Liver (tissue), 9 donors: ENCODE results near the gene STAMBPL1. TPM values are rescaled to one million over a fixed set of nuclear protein-coding genes. Genes with fewer than 3 reads are reported as not detected.

ENCODE experiments used
- DNase-seq: peaks from one replicate; pipeline ENCODE4 v3.0.0-alpha.2; 2017; ENCODE audit warnings: low spot score
- H3K27ac ChIP-seq, 2 donors: one replicate each; pipeline ENCODE4 v1.7.0; 2013; ENCODE audit warnings: inconsistent platforms in 2 of 2, low read length in 2 of 2, control low read depth in 1 of 2, low read depth in 1 of 2, mild to moderate bottlenecking in 1 of 2
- H3K27me3 ChIP-seq, 4 donors: one replicate each; pipeline versions ENCODE4 v1.6.1 to v1.7.0; 2013; ENCODE audit warnings: low read length in 3 of 4, inconsistent platforms in 1 of 4, mild to moderate bottlenecking in 1 of 4, moderate library complexity in 1 of 4; ENCODE audit not compliant: control insufficient read depth in 4 of 4, insufficient read depth in 4 of 4
- H3K36me3 ChIP-seq, 4 donors: one replicate each; pipeline versions ENCODE4 v1.6.1 to v1.7.0; 2013; ENCODE audit warnings: low read length in 3 of 4, mild to moderate bottlenecking in 3 of 4, low read depth in 1 of 4, moderate library complexity in 1 of 4; ENCODE audit not compliant: control insufficient read depth in 4 of 4, insufficient read depth in 3 of 4
- H3K4me1 ChIP-seq, 4 donors: one replicate each; pipeline versions ENCODE4 v1.6.1 to v1.7.0; 2013; ENCODE audit warnings: low read length in 3 of 4, mild to moderate bottlenecking in 3 of 4, moderate library complexity in 1 of 4; ENCODE audit not compliant: control insufficient read depth in 4 of 4, insufficient read depth in 4 of 4
- H3K4me3 ChIP-seq, 3 donors: one replicate each; pipeline versions ENCODE4 v1.6.1 to v1.7.0; 2013; ENCODE audit warnings: low read length in 3 of 3, control low read depth in 1 of 3, low read depth in 1 of 3, mild to moderate bottlenecking in 1 of 3
- H3K9ac ChIP-seq, 2 donors: one replicate each; pipeline ENCODE4 v1.7.0; 2013; ENCODE audit warnings: low read length in 2 of 2, mild to moderate bottlenecking in 2 of 2, moderate library complexity in 2 of 2, control low read depth in 1 of 2, low read depth in 1 of 2
- H3K9me3 ChIP-seq, 4 donors: one replicate each; pipeline versions ENCODE4 v1.6.1 to v1.7.0; 2013; ENCODE audit warnings: low read length in 3 of 4; ENCODE audit not compliant: control insufficient read depth in 4 of 4
- EGR1 ChIP-seq, 2 donors: IDR thresholded peaks; 2 replicates each; pipeline ENCODE4 v1.6.1; 2016 to 2018; ENCODE audit warnings: antibody characterized with exemption in 2 of 2, low read depth in 2 of 2
- FOXA1 ChIP-seq: IDR thresholded peaks from 2 replicates; pipeline ENCODE4 v1.6.1; 2016; ENCODE audit warnings: antibody characterized with exemption
- FOXA2 ChIP-seq: IDR thresholded peaks from 2 replicates; pipeline ENCODE4 v1.6.1; 2016; ENCODE audit warnings: antibody characterized with exemption
- GABPA ChIP-seq, 2 donors: IDR thresholded peaks in 1 of 2; conservative IDR thresholded peaks in 1 of 2; 2 replicates each; pipeline ENCODE4 v1.6.1; 2016; ENCODE audit warnings: antibody characterized with exemption in 2 of 2, mild to moderate bottlenecking in 1 of 2, moderate library complexity in 1 of 2
- HNF4A ChIP-seq, 2 donors: conservative IDR thresholded peaks; 2 replicates each; pipeline ENCODE4 v1.6.1; 2016; ENCODE audit warnings: antibody characterized with exemption in 2 of 2, mild to moderate bottlenecking in 2 of 2
- HNF4G ChIP-seq: IDR thresholded peaks from 2 replicates; pipeline ENCODE4 v1.6.1; 2016; ENCODE audit warnings: antibody characterized with exemption
- JUND ChIP-seq, 2 donors: IDR thresholded peaks; 2 replicates each; pipeline ENCODE4 v1.6.1; 2016; ENCODE audit warnings: antibody characterized with exemption in 2 of 2
- MAX ChIP-seq: IDR thresholded peaks from 2 replicates; pipeline ENCODE4 v1.6.1; 2016; ENCODE audit warnings: antibody characterized with exemption
- NR2F2 ChIP-seq: IDR thresholded peaks from 2 replicates; pipeline ENCODE4 v1.6.1; 2016; ENCODE audit warnings: antibody characterized with exemption
- RAD21 ChIP-seq, 2 donors: IDR thresholded peaks; 2 replicates each; pipeline ENCODE4 v1.6.1; 2016; ENCODE audit warnings: antibody characterized with exemption in 2 of 2, mild to moderate bottlenecking in 2 of 2
- REST ChIP-seq: IDR thresholded peaks from 2 replicates; pipeline ENCODE4 v1.6.1; 2016; ENCODE audit warnings: antibody characterized with exemption, mild to moderate bottlenecking
- SP1 ChIP-seq: IDR thresholded peaks from 2 replicates; pipeline ENCODE4 v1.6.1; 2018; ENCODE audit warnings: antibody characterized with exemption, mild to moderate bottlenecking
- TAF1 ChIP-seq: conservative IDR thresholded peaks from 2 replicates; pipeline ENCODE4 v1.6.1; 2016; ENCODE audit warnings: antibody characterized with exemption, mild to moderate bottlenecking
- YY1 ChIP-seq: IDR thresholded peaks from 2 replicates; pipeline ENCODE4 v1.6.1; 2016; ENCODE audit warnings: antibody characterized with exemption, mild to moderate bottlenecking
- WGBS: extraction: QIAGEN DNeasy Blood & Tissue Kit; methylation state at CpG from one replicate; pipeline ENCODE4 v1.1.7; 2013; 5-methylcytosine and 5-hydroxymethylcytosine counted together
- polyA plus RNA-seq, 2 donors: library from polyadenylated mRNA; stranded (reverse) in 1 of 2; unstranded in 1 of 2; fragments of 200-250 nt in 1 of 2; fragments of >200 nt in 1 of 2; fragmentation: Nextera tagmentation in 1 of 2; extraction: Ambion mirVana in 1 of 2; gene quantifications; one replicate each; pipeline versions ENCODE4 v1.2.1 to v1.2.3, GENCODE V29; 2013 to 2015
- total RNA-seq, 2 donors: library from RNA; depleted of rRNA; stranded (reverse); fragments of >200 nt; gene quantifications; one replicate each; pipeline ENCODE4 v1.2.3, GENCODE V29; 2014
- TF ChIP-seq, protein P1 (sequence below): IDR thresholded peaks from 2 replicates; pipeline ENCODE4 v1.6.1; 2016; ENCODE audit warnings: antibody characterized with exemption
- TF ChIP-seq, protein P2 (sequence below): fragments of 150-350 bp; IDR thresholded peaks from 2 replicates; pipeline ENCODE4 v1.5.1; 2017; ENCODE audit warnings: improper control_type of control experiment, low read depth, low read length; ENCODE audit not compliant: missing input control
- donor health status: healthy.
- donor health status: healthy.
- donor health status: healthy.
- donor health status: healthy.
- donor health status: healthy.

STAMBPL1 gene
- total and polyA plus RNA-seq, 4 donors, result 1.3 to 8.0 (median 3.7) TPM

DNA sequence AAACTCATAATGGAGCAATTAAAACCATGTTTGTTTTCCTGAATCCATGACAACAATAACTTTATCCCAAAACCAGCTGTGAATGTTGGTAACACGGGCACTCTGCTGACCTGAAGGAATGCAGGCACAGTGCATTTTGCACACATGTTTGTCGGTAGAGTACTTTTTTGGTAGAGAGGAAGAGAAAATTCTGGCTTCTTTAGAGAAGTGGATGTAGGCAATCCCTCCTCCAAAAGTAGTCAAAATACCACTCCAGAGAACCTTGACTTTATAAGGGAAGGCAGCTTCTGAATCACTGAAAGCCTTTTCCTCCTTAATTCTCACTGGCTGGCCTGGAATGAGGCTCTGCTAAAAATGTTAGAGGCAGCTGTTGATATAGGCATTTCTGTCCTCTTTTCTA, 88.3 kb downstream of the STAMBPL1 start:
- WGBS, result 83% methylated on average over 2 of the region's 2 CpGs
- Histone ChIP-seq H3K4me3 (no peak overlapping the region), H3K9me3 (no peaks in the 10 kb centered on the region), H3K27me3 (no peaks in the 10 kb centered on the region), H3K36me3 (no peaks in the 10 kb centered on the region), H3K27ac (no peak overlapping the region), H3K4me1 (peaks cover 0 to 10% (median 6%) of the 10 kb centered on the region in 4 donors), H3K9ac (no peak overlapping the region)
- TF ChIP-seq HNF4A (conservative IDR thresholded peaks at IDR 0.05) (no peak), FOXA2 (no peak), EGR1 (IDR thresholded peaks at IDR 0.05; ENCODE audit: low read depth in 2 of 2) (no peak), YY1 (no peak), HNF4G (no peak), NR2F2 (no peak), MAX (no peak), TAF1 (no peak), GABPA (IDR thresholded peaks at IDR 0.05 in 1 of 2, conservative IDR thresholded peaks at IDR 0.05 in 1 of 2) (no peak), JUND (IDR thresholded peaks at IDR 0.05) (no peak), RAD21 (IDR thresholded peaks at IDR 0.05) (no peak), SP1 (no peak), FOXA1 (no peak), REST (no peak)
- TF ChIP-seq, protein P1, sequence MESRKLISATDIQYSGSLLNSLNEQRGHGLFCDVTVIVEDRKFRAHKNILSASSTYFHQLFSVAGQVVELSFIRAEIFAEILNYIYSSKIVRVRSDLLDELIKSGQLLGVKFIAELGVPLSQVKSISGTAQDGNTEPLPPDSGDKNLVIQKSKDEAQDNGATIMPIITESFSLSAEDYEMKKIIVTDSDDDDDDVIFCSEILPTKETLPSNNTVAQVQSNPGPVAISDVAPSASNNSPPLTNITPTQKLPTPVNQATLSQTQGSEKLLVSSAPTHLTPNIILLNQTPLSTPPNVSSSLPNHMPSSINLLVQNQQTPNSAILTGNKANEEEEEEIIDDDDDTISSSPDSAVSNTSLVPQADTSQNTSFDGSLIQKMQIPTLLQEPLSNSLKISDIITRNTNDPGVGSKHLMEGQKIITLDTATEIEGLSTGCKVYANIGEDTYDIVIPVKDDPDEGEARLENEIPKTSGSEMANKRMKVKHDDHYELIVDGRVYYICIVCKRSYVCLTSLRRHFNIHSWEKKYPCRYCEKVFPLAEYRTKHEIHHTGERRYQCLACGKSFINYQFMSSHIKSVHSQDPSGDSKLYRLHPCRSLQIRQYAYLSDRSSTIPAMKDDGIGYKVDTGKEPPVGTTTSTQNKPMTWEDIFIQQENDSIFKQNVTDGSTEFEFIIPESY, result no peak
- TF ChIP-seq, protein P2, sequence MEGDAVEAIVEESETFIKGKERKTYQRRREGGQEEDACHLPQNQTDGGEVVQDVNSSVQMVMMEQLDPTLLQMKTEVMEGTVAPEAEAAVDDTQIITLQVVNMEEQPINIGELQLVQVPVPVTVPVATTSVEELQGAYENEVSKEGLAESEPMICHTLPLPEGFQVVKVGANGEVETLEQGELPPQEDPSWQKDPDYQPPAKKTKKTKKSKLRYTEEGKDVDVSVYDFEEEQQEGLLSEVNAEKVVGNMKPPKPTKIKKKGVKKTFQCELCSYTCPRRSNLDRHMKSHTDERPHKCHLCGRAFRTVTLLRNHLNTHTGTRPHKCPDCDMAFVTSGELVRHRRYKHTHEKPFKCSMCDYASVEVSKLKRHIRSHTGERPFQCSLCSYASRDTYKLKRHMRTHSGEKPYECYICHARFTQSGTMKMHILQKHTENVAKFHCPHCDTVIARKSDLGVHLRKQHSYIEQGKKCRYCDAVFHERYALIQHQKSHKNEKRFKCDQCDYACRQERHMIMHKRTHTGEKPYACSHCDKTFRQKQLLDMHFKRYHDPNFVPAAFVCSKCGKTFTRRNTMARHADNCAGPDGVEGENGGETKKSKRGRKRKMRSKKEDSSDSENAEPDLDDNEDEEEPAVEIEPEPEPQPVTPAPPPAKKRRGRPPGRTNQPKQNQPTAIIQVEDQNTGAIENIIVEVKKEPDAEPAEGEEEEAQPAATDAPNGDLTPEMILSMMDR, result no peak
- DNase-seq, result no peak
